ENCODE measurements around the gene AK8.

Gene AK8, protein sequence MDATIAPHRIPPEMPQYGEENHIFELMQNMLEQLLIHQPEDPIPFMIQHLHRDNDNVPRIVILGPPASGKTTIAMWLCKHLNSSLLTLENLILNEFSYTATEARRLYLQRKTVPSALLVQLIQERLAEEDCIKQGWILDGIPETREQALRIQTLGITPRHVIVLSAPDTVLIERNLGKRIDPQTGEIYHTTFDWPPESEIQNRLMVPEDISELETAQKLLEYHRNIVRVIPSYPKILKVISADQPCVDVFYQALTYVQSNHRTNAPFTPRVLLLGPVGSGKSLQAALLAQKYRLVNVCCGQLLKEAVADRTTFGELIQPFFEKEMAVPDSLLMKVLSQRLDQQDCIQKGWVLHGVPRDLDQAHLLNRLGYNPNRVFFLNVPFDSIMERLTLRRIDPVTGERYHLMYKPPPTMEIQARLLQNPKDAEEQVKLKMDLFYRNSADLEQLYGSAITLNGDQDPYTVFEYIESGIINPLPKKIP

DNA sequence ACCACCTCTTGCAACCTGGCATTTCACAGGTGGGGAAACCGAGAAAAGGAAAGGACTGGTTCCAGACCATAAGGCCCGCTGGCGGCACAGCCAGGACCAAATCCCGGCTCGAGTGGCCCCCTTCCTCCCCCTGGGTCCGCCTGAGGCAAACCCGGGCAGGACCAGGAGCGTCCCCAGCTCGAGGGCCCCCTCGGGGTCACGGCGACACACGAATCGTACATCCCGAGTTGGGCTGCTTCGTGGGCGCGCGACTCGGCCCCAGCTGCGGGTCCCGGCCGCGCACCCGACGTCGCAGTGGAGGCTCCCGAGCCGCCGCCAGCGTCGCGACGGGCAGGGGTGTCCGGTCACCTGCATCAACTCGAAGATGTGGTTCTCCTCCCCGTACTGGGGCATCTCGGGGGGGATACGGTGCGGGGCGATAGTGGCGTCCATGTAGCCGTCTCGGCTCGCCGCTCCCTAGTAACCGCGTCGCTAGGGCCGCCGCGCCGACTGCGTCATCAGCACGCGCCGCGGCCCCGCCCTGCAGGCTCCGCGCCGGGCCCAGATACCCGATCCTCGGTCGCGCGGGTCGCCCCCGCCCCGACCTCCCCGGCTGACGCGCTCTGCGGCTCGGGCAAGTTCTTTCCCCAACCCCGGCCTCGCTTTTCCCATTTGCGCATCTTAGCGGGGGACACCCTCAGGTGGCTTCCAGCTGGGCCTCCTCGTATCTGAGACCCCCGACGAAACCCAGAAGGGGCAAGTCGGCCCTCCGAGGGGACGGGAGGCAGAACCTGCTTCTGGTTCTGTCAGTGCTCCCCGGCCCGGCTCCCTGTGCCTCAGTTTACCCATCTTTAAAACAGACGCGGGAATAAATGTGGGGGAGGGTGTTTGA is at the start of gene AK8:
AK8 (minus strand) TSS at position 461 of the 871 bp plus-strand sequence; CDS start at position 432, 29 bp downstream.
- DNase-seq = peak; percentile 7 to 24

DNA sequence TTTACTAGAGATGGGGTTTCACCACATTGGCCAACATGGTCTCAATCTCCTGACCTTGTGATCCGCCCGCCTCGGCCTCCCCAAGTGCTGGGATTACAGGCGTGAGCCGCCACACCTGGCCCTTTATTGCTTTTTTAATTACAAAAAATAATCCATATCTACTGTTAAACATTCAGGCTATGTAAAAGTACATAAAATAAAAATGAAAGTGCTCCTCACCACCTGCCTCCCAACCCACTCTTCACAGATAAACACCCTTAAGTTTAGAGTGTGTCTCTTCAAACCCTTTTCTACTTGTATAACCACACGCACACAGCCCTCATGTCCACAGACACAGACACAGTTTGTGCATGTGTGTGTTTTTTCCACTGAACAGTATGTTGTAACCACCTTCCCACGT is 49.6 kb upstream of the AK8 start:
- DNase-seq = no peak

DNA sequence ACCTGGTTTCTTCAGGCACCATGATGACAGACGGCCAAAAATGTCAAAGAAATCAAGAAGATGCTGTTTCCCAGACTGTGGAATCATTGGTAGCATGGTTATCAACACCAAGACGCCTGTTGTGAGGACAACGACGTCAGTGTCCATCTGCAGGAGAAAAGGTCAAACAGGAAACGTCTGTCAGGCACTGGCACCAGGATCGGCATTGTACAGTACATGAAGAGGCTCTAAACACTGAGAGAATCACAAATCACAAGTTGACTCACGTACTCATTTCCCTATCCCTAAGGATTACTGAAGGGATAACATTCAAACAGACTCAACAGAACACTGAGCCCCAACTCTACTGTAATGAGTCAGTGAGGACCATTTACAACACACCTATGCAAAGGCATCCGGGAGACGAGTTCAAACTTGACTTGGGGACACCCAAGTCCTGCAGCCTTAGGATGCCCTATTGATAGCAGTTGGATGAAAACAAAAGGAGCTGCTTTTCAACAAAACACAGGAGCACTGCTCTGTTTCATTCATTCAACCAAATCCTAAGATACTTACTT is 45.3 kb upstream of the AK8 start:
- DNase-seq = no peak

DNA sequence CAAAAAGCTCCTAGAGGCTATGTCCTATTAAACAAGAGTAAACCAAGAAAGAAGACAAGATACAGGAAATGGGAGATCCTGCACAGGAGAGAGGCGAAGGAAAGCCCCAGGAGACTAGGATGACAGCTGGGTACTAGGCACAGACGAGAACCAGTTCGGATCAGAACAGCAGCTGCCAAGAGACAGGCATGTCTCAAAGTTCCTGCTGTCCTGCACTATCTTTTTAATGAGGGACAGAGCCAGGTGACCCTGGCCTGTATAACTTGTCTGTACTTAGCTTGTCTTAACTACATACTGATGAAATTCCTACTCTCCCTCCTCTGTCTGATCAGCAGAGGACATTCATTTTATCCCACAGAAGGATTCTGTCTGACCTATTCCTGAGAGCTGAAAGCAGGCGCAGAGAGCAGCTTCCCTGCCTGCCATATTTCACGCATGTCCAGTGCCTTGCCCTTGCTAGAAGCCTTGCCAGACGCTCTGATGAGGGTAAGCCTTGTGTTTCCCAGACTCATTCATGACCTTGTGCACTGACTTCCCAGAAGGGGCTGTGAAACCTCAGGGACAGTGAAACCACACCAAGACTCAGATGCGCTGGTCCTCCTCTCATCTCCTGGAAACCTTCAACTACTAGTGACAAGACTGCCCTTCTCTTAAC is 41.7 kb upstream of the AK8 start:
- no peak for DNase-seq

DNA sequence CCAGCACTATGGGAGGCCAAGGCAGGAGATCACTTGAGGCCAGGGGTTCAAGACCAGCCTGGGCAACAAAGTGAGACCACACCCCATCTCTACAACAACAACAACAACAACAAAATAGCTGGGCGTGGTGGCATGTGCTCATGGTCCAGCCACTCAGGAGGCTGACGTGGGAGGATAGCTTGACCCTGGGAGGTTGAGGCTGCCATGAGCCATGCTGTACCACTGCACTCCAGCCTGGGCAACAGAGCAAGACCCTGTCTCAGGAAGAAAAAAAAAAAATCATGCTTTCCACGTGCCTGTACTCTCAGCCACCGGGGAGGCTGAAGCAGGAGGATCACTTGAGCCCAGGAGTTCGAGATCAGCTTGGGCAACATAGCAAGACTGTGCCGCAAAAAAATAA is 36.8 kb upstream of the AK8 start:
- DNase-seq = no peak

DNA sequence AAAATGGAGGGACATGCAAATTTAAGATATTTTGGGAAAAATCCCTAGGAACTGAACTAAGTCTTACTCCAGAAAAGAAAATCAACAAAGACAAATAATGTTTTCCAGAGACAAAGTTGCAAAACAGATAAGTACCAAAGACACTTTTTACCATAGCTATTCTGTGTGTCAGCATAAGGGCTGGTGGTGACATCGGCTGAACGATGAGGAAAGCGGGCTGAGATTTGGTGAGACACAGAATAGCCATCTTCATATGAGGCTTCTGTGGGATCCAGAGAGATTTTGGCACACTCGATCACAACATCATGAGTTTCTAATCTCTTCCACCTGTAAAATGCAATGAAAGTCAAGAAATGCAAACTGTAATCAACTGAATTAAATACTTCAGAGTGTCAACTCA is 34.0 kb upstream of the AK8 start:
- DNase-seq = no peak

DNA sequence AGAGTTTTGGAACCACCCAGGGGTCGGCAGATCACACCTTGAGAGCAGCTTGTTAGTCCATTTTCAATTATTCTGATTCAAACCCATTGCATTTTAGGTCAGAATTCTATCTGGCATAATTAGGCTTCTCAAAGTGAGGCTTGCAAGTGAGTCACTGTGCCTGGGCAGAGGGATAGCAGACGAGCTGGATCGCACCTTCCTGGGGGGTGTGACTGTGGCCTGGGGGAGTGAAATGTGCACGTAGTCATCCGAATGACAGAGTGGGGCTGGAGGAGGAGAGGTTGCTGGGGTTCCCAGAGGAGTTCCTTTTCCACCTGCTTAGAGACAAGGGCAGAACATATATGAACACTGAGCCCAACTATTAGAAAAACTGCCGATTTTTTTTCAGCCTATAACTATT is 32.3 kb upstream of the AK8 start:
- DNase-seq = no peak

DNA sequence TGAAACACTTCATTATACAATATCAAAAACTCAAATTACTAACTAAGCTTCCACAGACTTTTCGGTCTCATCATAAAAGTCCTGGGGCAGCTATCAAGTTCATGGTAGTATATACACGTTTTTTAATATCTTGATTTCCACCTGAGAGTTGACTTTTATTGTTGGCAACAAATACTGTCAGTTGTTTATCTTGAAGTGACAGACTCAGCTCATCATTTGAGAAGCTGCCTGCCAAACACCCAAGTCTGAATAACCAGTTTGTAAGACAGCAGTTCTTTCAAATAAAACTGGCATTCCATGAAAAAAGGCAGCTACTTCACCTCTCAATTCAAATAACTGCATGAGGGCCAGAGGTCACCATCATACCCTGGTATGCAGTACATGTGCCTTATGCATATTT is 31.2 kb upstream of the AK8 start:
- no peak for DNase-seq

DNA sequence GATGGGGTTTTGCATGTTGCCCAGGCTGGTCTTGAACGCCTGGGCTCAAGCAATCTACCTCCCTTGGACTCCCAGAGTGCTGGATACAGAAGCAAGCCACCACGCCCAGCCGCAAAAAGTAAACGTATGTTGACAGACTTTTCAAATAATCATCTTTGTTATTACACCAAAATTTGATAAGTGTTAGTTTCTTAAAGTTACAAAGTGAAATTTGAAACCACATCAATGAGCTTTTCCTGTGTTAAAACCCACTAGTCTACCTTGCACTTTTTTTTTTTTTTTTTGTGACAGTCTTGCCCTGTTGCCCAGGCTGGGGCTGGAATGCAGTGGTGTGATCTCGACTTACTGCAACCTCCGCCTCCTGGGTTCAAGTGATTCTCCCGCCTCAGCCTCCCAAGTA is 30.6 kb upstream of the AK8 start:
- no peak for DNase-seq

DNA sequence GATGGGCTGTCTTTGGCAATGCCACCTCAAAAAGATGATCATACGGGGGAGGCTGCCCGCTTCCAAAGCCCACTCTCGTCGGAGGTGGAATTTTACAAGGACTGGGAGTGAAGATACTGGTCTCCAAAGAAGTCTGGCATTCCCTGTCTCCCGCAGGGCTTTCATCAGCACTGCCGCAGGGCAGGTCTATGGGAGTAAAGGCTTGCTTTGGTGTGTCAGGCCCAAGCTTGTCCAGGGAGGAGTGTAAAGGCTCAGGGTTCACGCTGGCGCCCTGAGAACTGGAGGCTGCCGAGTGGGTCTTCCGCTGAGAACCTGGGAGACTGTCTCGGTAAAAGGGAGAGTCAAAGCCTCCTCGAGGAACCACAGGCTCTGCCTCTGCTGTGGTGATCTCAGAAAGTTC is 27.6 kb upstream of the AK8 start:
- no peak for DNase-seq

DNA sequence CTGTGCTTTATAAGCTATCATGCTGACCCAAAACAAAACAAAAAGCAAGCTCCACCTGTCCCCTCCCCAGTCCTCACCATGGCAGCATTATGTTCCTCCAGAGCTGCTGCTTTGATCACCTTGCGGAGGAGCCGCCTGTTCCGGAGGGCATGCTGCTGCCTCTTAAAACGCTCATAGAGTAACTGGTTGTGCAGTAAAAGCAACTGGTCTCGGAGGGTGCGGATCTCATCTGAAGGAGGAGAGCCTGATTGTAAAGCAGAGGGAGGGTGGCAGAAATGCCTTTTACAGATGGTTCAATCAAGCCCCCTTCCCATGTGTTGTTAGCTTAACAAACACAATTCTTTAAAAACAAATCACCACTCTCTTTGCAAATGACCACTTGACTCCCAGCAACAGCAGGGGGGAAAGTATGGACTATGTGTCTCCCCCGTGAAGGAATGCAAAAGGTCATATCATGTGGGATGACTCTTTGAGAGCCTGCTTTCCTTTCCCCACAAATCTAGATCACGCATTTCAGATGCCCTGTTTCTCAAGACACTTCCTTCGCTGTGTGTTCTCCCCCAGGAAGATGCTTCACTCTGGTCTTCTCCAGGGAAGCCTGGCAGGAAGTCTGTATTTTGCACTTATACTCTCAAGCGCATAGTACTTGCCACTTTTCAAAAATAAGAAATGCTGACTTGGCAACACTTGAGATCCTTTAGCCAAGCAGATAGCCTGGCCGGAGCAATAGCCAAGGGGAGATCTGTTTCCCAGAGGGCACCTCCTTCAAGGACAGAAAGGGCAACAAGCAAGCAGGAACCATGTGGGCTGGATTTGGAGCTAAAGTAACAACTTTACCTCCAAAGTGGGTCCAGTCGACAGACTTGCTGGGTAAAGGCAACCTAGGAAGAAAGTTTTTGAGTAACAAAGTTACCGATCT is 25.7 kb upstream of the AK8 start:
- DNase-seq = no peak

DNA sequence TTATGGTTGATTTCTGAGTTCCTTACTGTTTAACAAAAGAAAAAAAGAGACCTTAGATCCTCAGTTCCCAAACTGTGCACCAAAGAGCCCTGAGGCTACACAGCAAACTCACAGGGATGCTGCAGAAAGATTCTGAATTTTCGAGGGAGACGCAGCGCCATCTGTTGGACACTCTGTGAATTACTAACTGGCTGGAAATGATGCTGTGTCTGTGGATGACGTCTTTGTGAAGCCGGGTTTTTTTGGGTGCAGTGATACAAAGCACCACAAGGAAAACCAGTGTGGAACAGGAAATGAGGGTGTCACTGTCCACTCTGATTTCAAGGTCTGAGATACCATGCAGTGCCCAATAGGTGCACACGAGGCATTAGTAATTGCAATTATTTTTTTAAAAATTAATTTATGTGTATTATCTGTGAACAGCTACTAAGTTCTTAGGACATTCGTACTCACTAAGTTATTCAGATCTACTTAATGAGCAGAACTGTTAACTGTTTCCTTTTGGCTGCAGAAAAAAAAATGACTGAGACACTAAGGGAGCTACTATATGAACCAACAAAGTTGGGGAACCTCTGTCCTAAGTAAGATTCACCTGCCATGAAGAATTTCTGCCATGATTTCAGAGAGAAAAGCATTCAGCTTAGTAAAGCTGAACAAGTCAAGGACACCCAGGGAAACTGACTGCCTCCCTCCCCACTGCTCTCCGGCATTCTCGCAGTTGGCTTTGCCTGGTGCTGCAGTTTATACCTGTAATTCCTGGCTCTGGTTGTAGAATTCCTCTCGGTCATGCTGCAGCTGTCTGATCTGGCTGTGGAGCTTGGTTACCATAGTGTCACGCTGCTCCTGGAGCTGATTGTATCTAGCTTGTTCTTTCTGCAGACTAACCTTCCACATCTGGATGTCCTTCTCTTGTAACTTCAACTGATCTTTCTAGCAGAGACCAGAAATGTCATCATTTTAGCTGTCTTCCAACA is 24.1 kb upstream of the AK8 start:
- DNase-seq = peak; percentile 71 to 75

DNA sequence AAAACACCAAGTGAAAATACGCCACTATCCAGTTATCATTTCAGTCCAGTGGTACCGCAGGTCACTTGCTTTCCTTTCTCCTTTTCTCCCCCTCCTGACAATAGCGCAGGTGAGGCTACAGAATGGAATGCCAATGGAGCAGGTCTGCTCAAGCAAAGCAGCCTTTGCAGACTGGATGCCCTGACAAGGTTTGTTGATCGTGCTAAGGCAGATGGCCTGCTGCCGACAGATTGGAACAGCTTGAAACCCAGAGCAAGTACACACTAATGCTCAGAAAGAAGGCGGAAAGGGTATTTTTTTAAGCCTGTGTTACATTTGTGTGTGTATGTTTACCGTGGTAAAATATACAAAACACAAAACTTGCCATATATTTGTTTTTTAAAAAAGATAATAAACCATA is 20.0 kb upstream of the AK8 start:
- DNase-seq = no peak

DNA sequence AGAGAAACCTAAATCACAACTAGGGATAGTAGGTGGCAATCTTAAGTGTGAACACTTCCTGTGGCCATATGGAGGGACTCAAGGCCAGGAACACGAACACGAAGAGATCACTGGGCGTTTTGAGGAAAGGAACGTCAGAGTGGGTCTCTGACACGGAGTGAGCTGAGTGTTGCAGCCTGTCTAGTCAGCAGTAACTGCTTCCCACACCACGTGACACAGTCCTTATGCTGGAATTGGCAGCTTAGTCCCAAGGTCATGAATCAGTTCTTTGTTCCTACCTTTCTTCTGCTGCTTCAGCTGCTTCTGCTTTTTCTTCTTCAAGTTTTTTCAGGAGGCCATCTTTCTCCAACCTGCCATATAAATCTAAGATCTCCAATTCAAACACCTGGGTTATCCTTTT is 18.8 kb upstream of the AK8 start:
- DNase-seq = no peak

DNA sequence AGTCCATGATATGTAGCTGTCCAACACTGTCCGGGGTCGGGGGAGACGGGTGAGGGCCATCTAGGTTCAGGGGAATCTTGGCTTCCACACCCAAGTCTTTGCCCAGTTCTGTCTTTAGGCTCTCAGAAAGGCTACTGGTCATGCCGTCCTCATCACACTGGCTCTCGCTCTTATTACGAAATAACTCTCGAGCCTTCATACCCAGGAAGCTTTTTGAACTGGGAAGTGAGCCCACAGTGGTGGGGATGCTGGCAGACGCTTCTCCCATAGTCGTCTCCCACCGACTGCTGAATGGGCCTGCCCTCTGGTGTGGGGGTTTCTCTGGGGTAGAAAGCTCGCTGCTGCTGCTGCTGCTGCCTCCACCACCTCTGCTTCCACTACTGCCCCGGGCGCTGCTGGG is 18.2 kb upstream of the AK8 start:
- DNase-seq = no peak

DNA sequence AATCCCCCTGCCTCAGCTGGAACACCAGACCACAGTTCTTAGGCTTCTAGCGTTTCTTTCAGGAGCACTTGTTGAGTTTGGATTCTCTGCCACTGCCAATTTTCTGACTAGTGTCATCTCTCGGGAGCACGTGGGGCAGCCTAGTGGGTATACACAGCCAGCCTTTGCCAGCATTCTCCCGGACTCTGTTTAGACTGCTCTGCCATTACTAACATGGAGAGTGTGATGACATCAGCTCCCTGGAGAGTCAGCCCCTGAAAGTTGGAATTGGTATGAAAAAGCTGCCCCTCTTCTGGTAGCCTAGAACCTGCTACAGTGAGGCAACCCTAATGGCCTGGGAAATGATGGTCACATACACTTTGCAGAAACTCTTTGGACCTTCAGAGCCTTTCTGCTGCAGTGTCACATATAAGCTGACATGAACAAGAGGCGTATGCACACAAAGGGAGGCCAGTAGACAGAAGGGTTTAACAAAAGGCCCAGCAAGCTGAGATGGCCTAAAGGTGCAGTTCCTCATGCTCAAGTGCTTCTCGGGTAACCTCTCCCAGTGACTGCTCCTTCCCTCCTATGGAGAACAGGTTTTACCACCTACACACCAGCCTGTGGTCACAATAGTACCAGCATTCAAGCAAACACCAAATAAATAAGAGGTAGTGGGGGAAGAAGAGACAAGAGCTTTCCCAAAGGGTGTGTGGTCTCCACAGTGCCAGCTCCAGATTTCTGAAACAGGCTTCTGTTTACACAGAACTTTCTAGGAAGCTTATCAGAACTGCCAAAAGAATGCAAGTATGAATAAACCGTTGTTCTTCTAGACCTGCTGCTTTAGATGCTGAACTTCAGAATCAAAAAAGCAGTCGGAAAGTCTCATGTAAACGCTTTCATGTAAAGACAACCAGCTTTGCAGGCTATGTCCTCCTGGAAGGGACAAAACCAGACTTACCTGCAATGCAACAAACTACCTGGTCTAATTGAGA is 17.1 kb upstream of the AK8 start:
- no peak for DNase-seq

DNA sequence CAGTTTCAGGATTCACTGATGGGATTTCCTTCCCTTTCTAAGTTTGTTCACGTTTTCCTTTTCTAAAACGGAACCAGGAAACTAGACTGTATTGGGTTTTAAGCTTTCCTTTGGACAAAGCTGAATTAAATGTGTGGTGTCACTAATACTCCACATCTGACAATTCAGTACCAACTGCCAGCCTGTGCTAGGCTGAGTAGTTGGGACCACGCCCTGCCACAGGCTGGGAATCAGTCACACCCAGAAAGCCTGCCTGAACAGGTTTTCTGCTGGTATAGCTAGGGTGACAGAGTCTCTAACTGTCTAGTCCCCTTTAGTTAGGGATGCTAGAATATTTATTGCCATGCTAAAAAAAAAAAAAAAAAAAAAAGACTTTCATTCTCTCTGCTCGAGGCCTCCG is 16.3 kb upstream of the AK8 start:
- DNase-seq = no peak

DNA sequence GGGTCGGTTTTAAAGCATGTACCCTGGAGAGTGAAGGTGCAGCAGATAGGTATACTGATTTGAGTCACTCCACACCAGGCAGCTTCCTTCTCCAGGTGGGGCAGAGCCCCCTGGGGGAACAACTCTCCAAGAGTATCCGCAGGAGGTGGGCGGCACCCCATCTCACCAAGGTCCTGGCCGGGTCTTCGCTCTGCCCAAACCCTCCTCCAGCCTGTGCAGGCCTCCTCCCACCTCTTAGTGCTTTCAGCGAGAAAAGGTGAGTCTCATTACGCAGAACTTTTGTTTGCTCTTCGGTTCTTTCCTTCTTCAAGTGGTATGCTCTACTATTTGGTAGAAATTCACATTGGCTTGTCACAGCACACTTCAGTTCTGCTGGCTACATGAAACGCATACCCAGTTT is 14.3 kb upstream of the AK8 start:
- no peak for DNase-seq

DNA sequence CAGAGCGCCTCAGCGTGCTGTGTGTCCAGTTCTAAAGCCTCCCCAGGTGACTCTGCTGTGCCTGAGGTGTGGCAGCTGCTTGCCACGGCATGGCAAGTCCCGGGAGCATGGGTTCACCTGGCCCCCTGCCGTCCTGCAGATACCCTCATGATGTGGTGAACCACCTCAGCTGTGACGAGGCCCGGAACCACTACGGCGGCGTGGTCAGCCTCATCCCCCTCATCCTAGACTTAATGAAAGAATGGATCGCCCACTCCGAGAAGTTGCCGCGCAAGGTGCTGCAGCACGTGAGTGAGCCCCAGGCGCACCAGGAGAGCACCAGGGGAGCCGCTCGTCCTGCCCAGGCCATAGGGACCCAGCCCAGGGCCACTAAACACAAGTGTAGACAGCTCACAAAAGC is 10.1 kb upstream of the AK8 start:
- DNase-seq = no peak
